ENCODE results near the gene RMND5A.

RMND5A gene

DNA sequence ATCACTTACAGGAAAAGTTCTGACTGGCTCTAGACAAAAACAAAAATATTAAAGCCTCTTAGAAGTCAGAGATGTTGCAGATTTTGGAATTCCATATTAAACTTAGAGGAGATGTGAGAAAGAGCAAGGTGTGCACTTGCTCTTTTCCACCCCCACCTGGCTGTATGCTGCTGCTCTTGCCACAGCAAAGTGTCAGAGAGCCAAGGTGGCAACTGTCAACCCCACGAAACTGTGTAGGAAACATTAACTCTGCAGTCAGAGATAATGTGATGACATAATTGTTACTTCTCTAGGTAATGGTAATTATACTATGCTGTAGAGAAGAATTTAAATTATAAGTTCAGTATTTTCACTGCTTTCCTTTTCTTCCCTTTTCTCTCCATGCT, 45.2 kb downstream of the RMND5A start:
- DNase-seq (ENCODE audit: low spot score): no peak

DNA sequence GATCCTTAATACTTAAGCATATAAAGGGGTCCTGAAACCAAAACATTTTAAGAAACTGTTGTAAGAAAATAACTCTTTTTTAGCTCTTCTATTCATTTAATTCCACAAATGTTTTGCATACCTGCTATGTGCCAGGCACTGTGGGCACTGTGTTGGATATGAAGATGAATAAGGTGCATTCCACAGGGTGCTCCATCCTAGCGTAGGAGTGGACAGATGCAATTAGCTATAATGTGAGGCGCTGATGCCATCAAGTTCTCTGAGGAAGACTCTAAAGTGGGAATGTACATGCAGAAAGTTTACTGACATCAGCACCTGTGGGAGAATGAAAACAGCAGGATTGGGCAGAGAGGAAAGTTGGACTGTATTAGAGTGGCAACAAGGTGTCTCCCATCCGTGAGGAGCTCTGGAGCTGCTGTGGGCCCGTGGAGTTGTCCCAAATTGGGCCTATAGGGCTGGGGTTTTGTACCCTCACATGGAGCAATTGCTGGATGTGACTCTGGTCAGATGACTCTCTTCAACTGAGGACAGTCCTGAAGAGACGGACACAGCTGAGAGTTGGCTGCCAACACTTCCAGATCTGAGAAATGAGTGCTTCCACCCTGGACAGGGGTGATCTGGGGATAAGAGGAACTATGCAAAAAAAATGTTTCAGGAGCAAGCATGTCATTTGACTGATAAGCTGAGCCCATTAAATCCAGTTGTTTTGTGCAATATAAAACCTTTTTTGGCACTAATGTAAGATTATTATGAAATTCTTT, 48.3 kb downstream of the RMND5A start:
- DNase-seq (ENCODE audit: low spot score): no peak

- DNase-seq (ENCODE audit: low spot score): no peak
Measured at GRCh38 chr2:86769838-86770237, 49.7 kb downstream of the RMND5A start.

DNA sequence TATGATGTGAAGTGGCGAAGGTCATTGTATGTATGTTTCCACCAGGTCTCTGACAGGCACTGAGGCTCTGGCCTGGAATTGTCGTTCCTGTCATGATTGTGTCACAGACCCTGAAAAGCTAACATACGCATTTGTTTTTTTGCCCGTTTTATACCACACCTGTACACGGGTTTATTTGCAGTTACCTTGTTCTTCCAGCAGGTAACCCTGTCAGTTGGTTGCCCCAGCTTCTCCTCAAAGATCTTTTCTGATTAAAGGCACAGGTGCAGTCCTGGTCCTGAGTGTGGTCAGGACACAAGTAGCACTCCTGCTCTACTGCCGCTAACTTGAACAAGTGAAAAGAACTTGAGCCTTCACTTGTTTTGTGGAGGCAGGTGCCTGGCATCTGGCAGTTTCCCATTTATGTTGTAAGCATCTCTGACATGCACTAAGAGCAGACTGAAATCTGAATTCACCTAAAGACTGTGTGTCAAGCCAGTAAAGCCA, 50.8 kb downstream of the RMND5A start:
- no peak for DNase-seq (ENCODE audit: low spot score)

GRCh38 chr2:86772611-86773010, 52.5 kb downstream of the RMND5A start:
- no peak for DNase-seq (ENCODE audit: low spot score)

DNA sequence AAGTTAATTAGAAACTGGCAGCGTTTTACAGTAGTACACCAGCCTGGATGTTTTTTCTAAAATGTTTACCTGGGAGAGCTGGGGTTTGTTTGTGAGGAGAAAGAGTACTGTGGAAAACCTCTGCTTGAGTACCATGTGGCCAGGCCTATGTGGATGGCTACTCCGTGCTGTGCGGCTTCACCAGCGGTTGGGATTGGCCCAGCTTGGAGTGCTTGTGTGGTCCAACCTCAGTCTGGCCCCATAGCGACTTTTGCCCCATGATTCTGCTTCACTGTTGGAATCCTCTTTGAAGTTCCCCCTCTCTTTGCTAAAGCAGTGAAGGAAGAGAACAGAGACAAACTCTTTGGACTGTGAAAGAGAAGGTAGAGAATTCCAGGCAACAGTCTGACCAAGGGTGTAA, 54.8 kb downstream of the RMND5A start:
- DNase-seq (ENCODE audit: low spot score): no peak

DNA sequence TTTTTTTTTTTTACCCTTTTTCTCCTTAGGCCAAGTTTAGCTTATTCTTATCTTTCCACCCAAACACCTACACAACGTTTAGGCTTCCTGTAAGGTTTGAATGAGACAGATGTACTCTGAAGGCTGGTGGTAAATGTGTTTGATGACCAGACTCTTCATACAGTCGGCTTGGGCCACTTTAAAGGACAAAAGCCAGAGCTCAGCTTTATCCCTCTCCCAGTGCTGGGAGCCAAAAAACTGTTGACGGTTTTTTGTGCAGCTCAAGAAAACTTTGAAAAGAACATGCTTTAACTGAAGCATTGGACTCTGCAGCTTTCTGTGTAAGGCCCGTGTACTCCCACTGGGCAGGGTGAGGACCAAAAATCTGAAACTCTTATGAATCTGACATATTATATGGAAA, 55.2 kb downstream of the RMND5A start:
- DNase-seq (ENCODE audit: low spot score): no peak

- DNase-seq (ENCODE audit: low spot score): no peak
Measured at GRCh38 chr2:86776532-86776931, 56.4 kb downstream of the RMND5A start.

DNA sequence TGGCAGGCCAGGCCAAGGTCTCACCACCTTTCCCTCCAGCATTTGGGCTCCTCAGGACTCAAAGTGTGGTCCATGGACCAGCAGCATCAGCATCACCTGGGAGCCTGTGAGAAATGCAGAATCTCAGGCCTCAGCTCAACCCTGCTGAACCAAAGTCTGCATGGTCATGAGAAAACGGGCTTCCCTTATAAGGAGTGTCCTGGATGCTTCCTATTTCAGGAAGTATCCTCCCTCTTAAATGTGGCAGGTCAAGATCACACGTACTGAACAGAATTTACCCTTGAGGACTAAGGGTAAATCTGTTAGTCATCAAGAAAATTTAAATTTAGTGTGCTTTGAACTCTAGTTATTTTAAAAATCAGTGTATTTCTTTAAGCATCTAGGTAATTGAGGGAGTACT, 58.9 kb downstream of the RMND5A start:
- DNase-seq (ENCODE audit: low spot score): no peak

- no peak for DNase-seq (ENCODE audit: low spot score)
Measured at GRCh38 chr2:86779971-86780370, 59.9 kb downstream of the RMND5A start.

GRCh38 chr2:86781363-86781762, 61.3 kb downstream of the RMND5A start:
- DNase-seq (ENCODE audit: low spot score): no peak

DNA sequence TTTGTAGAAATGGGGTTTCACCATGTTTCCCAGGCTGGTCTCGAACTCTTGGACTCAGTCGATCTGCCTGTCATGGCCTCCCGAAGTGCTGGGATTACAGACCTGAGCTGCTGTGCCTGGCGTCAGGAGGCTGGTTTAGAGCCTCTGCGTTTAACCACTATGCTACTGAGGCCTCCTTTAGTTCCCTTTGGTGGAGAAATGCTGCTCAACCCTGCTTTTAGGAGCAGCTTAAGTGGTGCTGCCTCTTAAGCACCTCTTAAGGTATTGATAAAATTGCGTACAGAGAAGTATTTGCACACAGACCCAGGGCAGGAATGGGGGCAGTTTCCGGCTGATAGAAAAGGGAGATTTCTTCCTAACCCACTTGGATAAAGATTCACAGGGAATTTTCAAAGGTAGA, 62.7 kb downstream of the RMND5A start:
- no peak for DNase-seq (ENCODE audit: low spot score)

GRCh38 chr2:86783615-86784339, 63.7 kb downstream of the RMND5A start:
- no peak for DNase-seq (ENCODE audit: low spot score)

DNA sequence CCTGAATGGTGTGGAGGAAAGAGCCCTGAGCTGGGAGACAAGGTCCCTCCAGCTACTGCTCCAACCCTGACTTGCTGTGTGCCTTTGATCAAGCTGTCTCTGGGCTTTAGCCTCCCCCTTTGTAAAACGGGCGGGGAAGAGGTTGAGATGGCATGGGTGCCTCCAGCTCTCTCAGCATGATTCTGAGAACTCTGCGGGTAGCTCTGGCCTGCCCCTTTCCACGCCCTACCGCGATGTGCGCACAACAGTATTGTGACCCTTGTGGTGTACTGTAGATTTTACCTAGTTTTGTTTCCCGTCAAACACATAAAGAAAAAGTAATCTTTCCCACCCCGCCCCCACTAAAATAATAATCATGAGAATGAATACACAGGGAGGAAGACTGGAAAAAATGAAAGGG, 65.4 kb downstream of the RMND5A start:
- no peak for DNase-seq (ENCODE audit: low spot score)

- DNase-seq (ENCODE audit: low spot score): no peak
Measured at GRCh38 chr2:86786001-86786536, 66.0 kb downstream of the RMND5A start.

DNA sequence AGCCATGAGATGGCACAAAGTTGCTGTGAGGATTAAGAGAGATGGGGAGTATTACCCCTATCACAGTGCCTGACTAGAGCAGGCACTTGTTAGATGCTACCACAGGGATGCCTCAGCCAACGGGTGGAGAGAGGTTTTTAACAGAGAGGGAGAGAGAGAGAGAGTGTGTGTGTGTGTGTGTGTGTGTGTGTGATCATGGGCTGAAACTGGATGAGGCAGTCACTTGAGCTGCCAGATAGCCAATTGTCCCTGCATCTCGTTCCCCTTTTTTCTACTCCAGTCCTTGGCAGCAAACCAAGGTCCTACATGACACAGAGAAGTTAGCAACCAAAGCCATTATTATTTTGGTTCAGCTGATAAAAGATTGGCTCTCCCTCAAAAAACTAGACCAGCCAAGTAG, 67.6 kb downstream of the RMND5A start:
- DNase-seq (ENCODE audit: low spot score): no peak

DNA sequence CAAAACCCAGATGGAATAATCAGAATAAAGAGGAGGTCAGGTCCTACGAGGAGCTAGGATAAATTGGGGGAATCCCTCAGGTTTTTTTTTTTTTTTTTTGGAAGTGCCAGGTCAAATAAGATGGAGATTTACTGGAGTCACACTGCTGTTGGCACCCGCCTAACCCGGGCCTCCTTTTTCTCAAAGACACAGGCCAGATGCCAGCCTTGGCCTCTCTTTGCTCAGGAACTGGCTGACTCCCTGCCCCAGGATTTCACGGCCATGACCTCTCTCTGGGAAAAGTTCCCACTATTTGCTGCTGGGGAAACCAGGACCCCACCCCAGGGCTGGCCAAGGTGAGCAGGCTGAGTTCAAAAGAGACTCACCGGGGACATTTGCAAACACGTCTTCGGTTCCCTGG, 68.1 kb downstream of the RMND5A start:
- no peak for DNase-seq (ENCODE audit: low spot score)

- no peak for DNase-seq (ENCODE audit: low spot score)
Measured at GRCh38 chr2:86788881-86789686, 69.0 kb downstream of the RMND5A start.

DNA sequence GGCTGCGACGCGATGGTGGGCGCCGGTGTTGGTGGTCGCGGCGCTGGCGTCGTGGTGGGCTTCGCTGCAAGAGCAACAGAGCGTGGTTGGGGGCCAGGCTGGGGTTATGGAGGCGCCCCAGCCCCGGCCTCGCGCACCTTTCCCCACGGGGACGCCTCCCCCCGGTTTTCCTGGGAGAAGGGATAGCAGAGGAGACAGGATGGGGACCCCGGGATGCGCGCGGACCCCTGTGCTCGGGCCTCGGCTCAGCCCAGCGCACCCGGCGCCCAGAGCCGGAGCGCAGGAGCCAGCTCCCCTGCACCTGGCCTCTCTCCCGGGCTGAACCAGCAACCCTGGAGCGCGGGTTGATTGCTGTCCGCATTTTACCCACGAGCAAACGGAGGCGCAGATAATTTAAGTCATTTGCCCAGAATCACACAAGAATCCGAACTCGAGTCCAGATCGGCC, 69.6 kb downstream of the RMND5A start:
- no peak for DNase-seq (ENCODE audit: low spot score)

DNA sequence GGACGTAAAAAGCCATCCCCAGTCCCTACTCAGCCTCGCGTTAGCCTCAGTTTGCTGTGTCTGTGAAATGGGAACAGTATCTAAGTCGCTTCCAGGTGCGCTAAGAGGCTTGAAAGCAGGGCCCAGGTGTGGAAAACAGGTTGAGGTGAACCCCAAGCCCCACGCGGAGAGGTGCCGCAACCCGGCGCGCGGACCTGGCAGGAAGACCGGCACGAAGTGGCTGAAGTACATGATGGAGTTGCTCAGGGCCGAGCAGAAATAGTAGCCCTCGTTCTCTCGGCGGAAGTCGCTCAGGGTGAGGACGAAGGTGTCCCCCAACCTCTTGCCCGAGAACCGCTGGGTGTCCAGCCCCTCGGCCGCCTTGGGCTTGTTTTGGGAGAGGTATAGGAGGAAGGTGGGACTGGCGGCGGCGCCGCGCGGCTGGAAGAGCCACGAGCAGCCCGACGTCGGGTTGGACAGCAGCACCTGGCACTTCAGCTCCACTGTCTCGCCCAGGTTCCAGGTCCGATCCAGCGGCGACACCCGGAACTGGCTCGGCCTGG, 70.1 kb downstream of the RMND5A start:
- DNase-seq (ENCODE audit: low spot score): no peak

GRCh38 chr2:86790676-86791572, 70.8 kb downstream of the RMND5A start, which contains the start of gene CD8A:
Gene CD8A (minus strand): TSS chr2:86790913. CDS start chr2:86790825, 88 bp downstream.
- peak; percentile 31 for DNase-seq (ENCODE audit: low spot score)
